HepG2 (cell line): ENCODE measurements around the gene JPH4. TPM values are rescaled to one million over a fixed set of nuclear protein-coding genes. Genes with fewer than 3 reads are reported as not detected.

Experiments
- ATAC-seq: fragments of 200-7000 bp; cut with Tn5 transposase; 3 replicates; pipeline ENCODE4 v1.9.1; 2020; ENCODE audit warnings: mild to moderate bottlenecking, moderate library complexity
- BruUV-seq: library from RNA; stranded (reverse); fragments of 400-500 nt; replicated peaks from 2 replicates; lab custom pipeline; 2021; lab: Mats Ljungman, UMichigan
- CTCF ChIA-PET: fragments of 300-600 bp; formaldehyde crosslinking; extraction: SDS; loops from one replicate; lab custom pipeline; 2021; ENCODE audit warnings: low total read pairs, inconsistent platforms, low intra/inter-chr PET ratio; lab: Yijun Ruan, JAX
- POLR2A ChIA-PET: fragments of 350-600 bp; sonication (Branson Sonifier 250); formaldehyde crosslinking; loops from one replicate; lab custom pipeline; 2020; ENCODE audit warnings: antibody characterized with exemption, inconsistent platforms; lab: Yijun Ruan, JAX
- DNase-seq: peaks from one replicate; pipeline ENCODE4 v3.0.0-alpha.2; 2015; ENCODE audit warnings: low spot score
- FAIRE-seq: peaks from 3 replicates; lab custom pipeline; 2011; peaks lifted over from hg19 to GRCh38; lab: Jason Lieb, UNC
- H2AFZ ChIP-seq: one replicate; pipeline ENCODE4 v1.6.1; 2011; ENCODE audit warnings: low read length, inconsistent platforms
- H3K27ac ChIP-seq: fragments of 300-600 bp; 3 replicates; pipeline ENCODE4 v1.8.0; 2011; ENCODE audit warnings: mixed run types, mild to moderate bottlenecking, mixed read lengths, low read length, inconsistent platforms; ENCODE audit not compliant: insufficient read depth; ENCODE audit errors: extremely low read length
- H3K27me3 ChIP-seq, 2 experiments: fragments of 200-600 bp in 1 of 2; 2 replicates in 1 of 2; 3 replicates in 1 of 2; pipeline versions ENCODE4 v1.6.0 to v1.8.0; 2011; ENCODE audit warnings: low read length in 2 of 2, mild to moderate bottlenecking in 2 of 2, moderate library complexity in 2 of 2, inconsistent platforms in 1 of 2; ENCODE audit not compliant: insufficient read depth in 2 of 2, control insufficient read depth in 1 of 2
- H3K36me3 ChIP-seq, 2 experiments: fragments of 200-600 bp in 1 of 2; replicated peaks in 1 of 2; 2 replicates in 1 of 2; 3 replicates in 1 of 2; pipeline versions ENCODE4 v1.5.1 to v1.8.0; 2011; ENCODE audit warnings: low read length in 2 of 2, inconsistent platforms in 1 of 2; ENCODE audit not compliant: insufficient read depth in 2 of 2, control insufficient read depth in 1 of 2
- H3K4me1 ChIP-seq: 2 replicates; pipeline ENCODE4 v1.5.1; 2012; ENCODE audit warnings: low read length, inconsistent platforms; ENCODE audit not compliant: insufficient read depth
- H3K4me2 ChIP-seq: 2 replicates; pipeline ENCODE4 v1.6.0; 2011; ENCODE audit warnings: low read depth, low read length, inconsistent platforms
- H3K4me3 ChIP-seq, 3 experiments: fragments of 200-600 bp in 1 of 3; sonication (generic), shearing (Covaris generic) in 1 of 3; replicated peaks in 1 of 3; 2 replicates each; pipeline ENCODE4 v1.5.1; 2011 to 2016; ENCODE audit warnings: low read length in 3 of 3, inconsistent platforms in 2 of 3, low read depth in 2 of 3, mild to moderate bottlenecking in 2 of 3, control low read depth in 1 of 3, mixed read lengths in 1 of 3; ENCODE audit not compliant: insufficient read depth in 1 of 3
- H3K79me2 ChIP-seq: one replicate; pipeline ENCODE4 v1.6.1; 2011; ENCODE audit warnings: low read length, inconsistent platforms; ENCODE audit not compliant: insufficient read depth
- H3K9ac ChIP-seq: 2 replicates; pipeline ENCODE4 v1.6.0; 2011; ENCODE audit warnings: mild to moderate bottlenecking, low read depth, low read length, inconsistent platforms; ENCODE audit not compliant: insufficient read depth
- H3K9me3 ChIP-seq: 2 replicates; pipeline ENCODE4 v1.5.1; 2012; ENCODE audit warnings: mild to moderate bottlenecking, low read length
- H4K20me1 ChIP-seq: 2 replicates; pipeline ENCODE4 v1.6.0; 2011; ENCODE audit warnings: inconsistent platforms, mild to moderate bottlenecking, low read length, moderate library complexity; ENCODE audit not compliant: insufficient read depth
- HNF1B ChIP-seq: sonication (generic); formaldehyde crosslinking; IDR thresholded peaks from 2 replicates; pipeline ENCODE4 v1.5.1; 2020; ENCODE audit warnings: mild to moderate bottlenecking, moderate library complexity, missing genetic modification reagents
- HNRNPK ChIP-seq: fragments of 200-400 bp; formaldehyde crosslinking; IDR thresholded peaks from 2 replicates; pipeline ENCODE4 v1.6.1; 2018; ENCODE audit warnings: low read length, low read depth, moderate library complexity, mild to moderate bottlenecking; ENCODE audit not compliant: poor library complexity, severe bottlenecking
- KDM2A ChIP-seq: sonication (generic); formaldehyde crosslinking; IDR thresholded peaks from 2 replicates; pipeline ENCODE4 v1.4.0; 2020; ENCODE audit warnings: low read depth, missing genetic modification reagents, borderline replicate concordance
- NBN ChIP-seq: fragments of 450-650 bp; conservative IDR thresholded peaks from 2 replicates; pipeline ENCODE4 v1.6.1; 2017
- RBFOX2 ChIP-seq: fragments of 200-400 bp; formaldehyde crosslinking; IDR thresholded peaks from 2 replicates; pipeline ENCODE4 v1.6.1; 2017; ENCODE audit warnings: low read depth, mild to moderate bottlenecking, low read length
- SP5 ChIP-seq: IDR thresholded peaks from 2 replicates; pipeline ENCODE4 v1.6.1; 2016; ENCODE audit warnings: low read depth, borderline replicate concordance
- TARDBP ChIP-seq: sonication (generic); formaldehyde crosslinking; IDR thresholded peaks from 2 replicates; pipeline ENCODE4 v1.8.0; 2022; ENCODE audit warnings: mild to moderate bottlenecking, missing genetic modification reagents
- TBL1XR1 ChIP-seq: fragments of 150-350 bp; IDR thresholded peaks from 2 replicates; pipeline ENCODE4 v1.6.1; 2014; ENCODE audit warnings: borderline replicate concordance, low read length; ENCODE audit not compliant: partially characterized antibody
- ZNF232 ChIP-seq: sonication (generic); formaldehyde crosslinking; IDR thresholded peaks from 2 replicates; pipeline ENCODE4 v1.4.0; 2020; ENCODE audit warnings: missing genetic modification reagents, borderline replicate concordance
- ZNF562 ChIP-seq: sonication (generic); formaldehyde crosslinking; IDR thresholded peaks from 2 replicates; pipeline ENCODE4 v1.8.0; 2022; ENCODE audit warnings: missing genetic modification reagents, borderline replicate concordance
- WGBS: methylation state at CpG from one replicate; pipeline ENCODE4 v1.1.6; 2017; ENCODE audit warnings: low lambda C conversion rate; 5-methylcytosine and 5-hydroxymethylcytosine counted together
- in situ Hi-C: cut with HindIII; loops from 2 replicates; pipeline ENCODE4 v1.10.0; 2017; ENCODE audit warnings: low pct_unique_long_range_greater_than_20kb; ENCODE audit not compliant: extremely low pct_ligation_motif_present
- intact Hi-C: fragments of 100-400 bp; cut with micrococcal nuclease; formaldehyde crosslinking; loops from one replicate; pipeline ENCODE4 v1.10.0; 2022; ENCODE audit not compliant: unreplicated experiment
- polyA plus RNA-seq, 8 experiments: library from polyadenylated mRNA; depleted of rRNA in 3 of 8; stranded (reverse) in 7 of 8; unstranded in 1 of 8; fragments of >200 nt; fragmentation: Illumina TruSeq in 4 of 8; extraction: Trizol in 4 of 8; gene quantifications; 2 replicates each; pipeline versions ENCODE4 v1.2.1 to v1.2.3, GENCODE V29; 2011 to 2016; ENCODE audit warnings: low read depth in 4 of 8, missing spikeins in 1 of 8, mixed read lengths in 1 of 8; ENCODE audit not compliant: insufficient read depth in 1 of 8
- total RNA-seq, 5 experiments: library from RNA; depleted of rRNA; stranded (reverse); fragments of >200 nt; fragmentation: Illumina TruSeq; extraction: Trizol; gene quantifications; 2 replicates each; pipeline ENCODE4 v1.2.3, GENCODE V29; 2016; ENCODE audit warnings: low read depth in 1 of 5

Gene JPH4
- total and polyA plus RNA-seq, 2 of the 13 experiments (the other 11 are each of a cell fraction or from before 2014, with no cell fraction given): 0.08 to 0.22 TPM

- TF ChIP-seq TBL1XR1 (no peak), HNRNPK (no peak), HNF1B (no peak), ZNF562 (peak; percentile 33; the same call in 1 of the 2 replicates), TARDBP (0 out of 2 replicates have a peak, but pooled peaks have one; percentile 17), KDM2A (CRISPR knock-in tag) (peak; percentile 45)
- TF ChIP-seq, all 625 proteins: peak for 10
These were observed 20.6 kb downstream of the JPH4 start (continued) for GRCh38 chr14:23557946-23558345.

- CTCF ChIA-PET: interaction anchor here (1.2 to 10.9 kb wide), 3 partner anchors 10 to 76 kb away, joined by 3 to 275 read pairs (median 3); partner anchors contain the start of gene AP1G2
- Histone ChIP-seq H3K27me3 (no peaks in the 10 kb centered on the region; a peak in 1 of 5 replicates), H3K79me2 (peaks cover 9% of the 10 kb centered on the region), H3K9ac (peak overlapping the region; percentile 5; the same call in 1 of the 2 replicates), H3K4me3 (no peak overlapping the region; a peak in 1 of 6 replicates), H3K27ac (no peak overlapping the region), H4K20me1 (peaks cover 5% of the 10 kb centered on the region; the same call in 1 of the 2 replicates), H2AFZ (no peak overlapping the region), H3K36me3 (peaks cover 32 to 36% of the 10 kb centered on the region in 2 experiments), H3K4me1 (peaks cover 54% of the 10 kb centered on the region), H3K9me3 (no peaks in the 10 kb centered on the region), H3K4me2 (peak overlapping the region; percentile 98; the same call in 1 of the 2 replicates)
- FAIRE-seq: no peak
- TF ChIP-seq ZNF232 (CRISPR knock-in tag) (0 out of 2 replicates have a peak, but pooled peaks have one; percentile 3), RBFOX2 (0 out of 2 replicates have a peak, but pooled peaks have one; percentile 30), NBN (0 out of 2 replicates have a peak, but pooled peaks have one; percentile 47), SP5 (CRISPR knock-in tag) (no peak)
- intact Hi-C loops (loop anchor here (2.0 to 5.0 kb wide), 2 partner anchors 235 to 290 kb away; no protein-coding TSS in a partner anchor), in situ Hi-C loops (loop anchor here (5.0 kb wide), 2 partner anchors 75 to 235 kb away; partner anchors contain the start of gene PABPN1)
- POLR2A ChIA-PET: interaction anchor here (0.8 to 7.6 kb wide), 11 partner anchors 9 to 538 kb away, joined by 3 to 113 read pairs (median 5); partner anchors contain the start of genes AP1G2, DHRS2 and PABPN1
- WGBS: 85% methylated on average over 2 of the region's 2 CpGs
- no peak for DNase-seq
- BruUV-seq: no TSS peak
- ATAC-seq: no peak
These were observed 21.1 kb downstream of the JPH4 start for GRCh38 chr14:23557521-23557920.
